GM19239 (cell line): Measurements from ENCODE around the gene SHC3.

Experiments
- DNase-seq: peaks from one replicate; pipeline ENCODE4 v3.0.0; 2011; ENCODE audit warnings: low spot score; ENCODE audit not compliant: insufficient read length
- FAIRE-seq: peaks from 2 replicates; lab custom pipeline; 2011; peaks lifted over from hg19 to GRCh38; lab: Jason Lieb, UNC

The SHC3 gene

DNA sequence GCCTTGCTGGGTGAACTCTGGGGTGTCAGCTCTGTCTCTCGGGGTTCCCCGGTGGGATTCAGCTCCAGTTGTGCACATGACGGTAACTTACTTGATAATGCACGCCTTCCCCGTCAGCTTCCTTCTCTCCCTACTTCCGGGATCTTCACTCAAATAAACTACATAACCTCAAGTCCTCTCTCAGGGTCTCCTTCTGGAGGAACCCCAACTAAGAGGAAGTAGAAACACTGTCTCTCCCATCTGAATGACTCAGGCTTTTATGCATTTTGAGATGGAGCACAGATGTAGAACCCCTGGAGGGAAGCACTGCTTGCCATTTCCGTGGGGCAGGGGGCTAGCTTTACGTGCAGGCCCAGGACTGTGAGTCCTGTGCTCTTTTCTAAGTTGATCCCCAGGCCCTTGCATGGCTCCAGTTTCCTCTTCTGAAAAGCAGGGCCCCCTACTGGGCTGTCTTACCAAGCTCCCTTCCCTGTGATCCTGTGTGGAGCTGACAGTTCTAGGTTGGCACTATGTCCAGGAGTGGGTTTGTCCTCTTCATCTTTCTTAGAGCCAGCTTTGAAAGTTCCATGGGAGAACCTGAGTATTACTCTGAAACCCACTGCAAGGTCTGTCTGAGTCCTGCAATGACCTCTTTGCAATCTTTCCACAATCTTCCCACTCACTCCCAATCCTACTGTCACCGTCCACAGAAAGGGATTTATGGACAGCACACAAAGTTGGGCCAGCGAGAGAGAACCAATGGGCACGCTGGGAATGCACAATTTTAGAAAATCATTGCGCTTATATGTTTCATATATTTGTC is 169.7 kb downstream of the SHC3 start:
- no peak for DNase-seq
- no peak for FAIRE-seq

DNA sequence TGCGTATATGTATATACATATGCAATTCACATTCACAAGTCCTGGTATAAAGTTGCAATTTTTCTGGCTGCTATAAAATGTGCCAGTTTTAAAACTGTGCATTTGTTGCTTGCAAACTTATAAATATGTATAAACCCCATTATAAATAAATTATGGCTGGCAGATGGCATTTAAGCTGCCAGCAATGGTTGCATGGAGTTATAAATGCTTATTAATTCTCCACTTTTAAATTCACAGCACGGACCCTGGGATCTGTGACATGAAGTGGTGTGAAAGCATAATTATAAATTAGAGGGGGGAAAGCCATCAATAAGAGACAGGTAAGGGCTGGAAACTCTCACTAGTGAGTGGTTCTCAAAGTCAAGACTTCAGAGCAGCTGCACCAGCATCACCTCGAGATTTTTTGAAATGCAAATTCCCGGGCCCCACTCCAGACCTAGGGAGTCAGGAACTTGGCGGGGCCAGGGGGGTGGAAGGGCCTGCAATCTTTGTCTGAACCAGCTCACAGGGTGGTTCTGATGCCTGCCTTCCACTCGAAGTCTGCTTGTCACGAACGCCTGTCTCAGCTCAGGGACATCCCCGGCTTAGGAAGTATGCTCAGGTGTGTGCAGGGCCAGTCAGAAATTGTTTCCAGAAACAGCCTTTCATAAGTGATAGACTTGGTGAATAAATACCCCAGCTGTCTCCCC is 170.4 kb downstream of the SHC3 start:
- no peak for DNase-seq

DNA sequence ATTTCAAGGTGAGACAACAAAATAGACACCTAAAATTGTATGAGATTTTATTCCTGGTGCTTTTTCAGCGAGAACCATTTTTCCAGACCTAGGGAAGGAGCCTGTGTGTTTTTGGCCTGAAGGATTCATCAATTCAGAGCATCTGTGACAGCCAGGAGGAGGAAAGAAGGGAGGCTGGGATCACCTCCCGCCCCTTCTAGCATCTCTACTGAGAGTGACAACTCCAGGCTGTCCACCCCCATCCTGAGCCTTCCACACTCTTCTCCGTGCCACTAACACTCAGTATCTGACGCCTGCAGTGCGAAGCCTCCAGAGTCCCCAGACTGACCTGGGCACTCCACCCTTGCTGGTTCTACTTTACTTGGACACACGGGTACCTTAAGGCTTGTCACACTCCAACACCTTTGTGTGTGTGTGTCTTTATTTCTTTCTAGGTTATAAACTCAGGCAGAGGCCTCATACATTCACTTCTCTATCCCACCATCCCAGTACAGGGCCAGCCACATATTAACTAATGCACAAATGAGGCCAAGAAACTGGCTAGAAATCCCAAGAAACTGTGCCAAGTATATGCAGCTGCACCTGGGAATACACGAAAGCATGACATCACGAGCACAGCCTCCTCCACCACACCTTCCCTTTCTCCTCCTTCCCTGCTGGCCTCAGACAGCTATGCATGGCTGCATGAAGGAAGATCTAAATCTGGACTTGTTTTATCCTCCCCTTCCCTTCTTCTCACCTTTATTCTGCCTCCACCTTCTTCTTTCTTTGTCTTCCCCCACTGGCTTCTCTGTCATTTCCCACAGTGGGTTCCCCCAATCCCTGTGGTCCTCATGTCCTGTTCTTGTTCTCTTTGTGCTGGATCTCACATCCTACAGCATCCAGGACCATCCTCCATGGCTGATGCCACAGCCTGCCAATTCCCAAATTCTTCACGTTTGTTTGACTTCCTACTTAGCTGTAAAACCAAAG is 171.3 kb downstream of the SHC3 start:
- FAIRE-seq (no peak), DNase-seq (no peak)

More for the DNA sequence above, 170.4 kb downstream of the SHC3 start:
- FAIRE-seq = no peak

DNA sequence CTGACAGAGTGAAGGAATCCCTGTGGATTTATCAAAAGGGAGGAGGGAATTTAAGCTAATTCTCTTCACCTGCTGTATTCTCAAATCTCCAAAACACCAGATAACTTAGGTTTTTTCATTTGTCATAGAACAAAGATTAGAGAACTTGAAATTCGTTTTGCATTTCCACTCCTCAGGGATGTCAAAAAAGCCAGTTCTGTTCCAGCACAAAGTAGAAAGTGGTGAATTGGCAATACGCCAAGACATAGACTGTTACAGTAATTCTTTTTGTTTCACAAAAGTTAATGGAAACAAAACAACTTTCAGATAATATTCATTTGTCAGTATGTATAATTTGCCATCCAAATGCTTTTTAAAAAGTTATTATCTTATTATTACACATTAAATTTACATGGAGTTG is 172.4 kb downstream of the SHC3 start:
- FAIRE-seq (no peak), DNase-seq (no peak)

DNA sequence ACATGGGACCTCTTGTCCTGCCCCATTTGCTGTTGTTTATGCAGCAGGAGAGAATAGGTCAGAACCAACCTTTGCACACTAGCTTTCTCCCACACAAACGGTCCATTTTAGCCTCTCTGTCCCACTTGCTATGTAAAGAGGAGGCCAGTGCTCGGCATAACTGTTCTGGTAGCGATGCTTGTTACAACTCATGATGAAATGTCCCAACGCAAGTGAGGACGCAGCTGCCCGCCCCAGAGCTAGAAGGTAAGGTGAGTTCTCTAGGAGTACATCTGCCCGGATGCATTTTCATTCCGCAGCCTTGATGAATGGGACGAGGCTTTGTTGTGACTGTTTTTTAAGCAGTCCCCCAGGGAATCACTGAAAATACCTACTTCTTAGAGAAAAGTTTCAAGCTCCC is 173.3 kb downstream of the SHC3 start:
- no peak for DNase-seq
- no peak for FAIRE-seq

DNA sequence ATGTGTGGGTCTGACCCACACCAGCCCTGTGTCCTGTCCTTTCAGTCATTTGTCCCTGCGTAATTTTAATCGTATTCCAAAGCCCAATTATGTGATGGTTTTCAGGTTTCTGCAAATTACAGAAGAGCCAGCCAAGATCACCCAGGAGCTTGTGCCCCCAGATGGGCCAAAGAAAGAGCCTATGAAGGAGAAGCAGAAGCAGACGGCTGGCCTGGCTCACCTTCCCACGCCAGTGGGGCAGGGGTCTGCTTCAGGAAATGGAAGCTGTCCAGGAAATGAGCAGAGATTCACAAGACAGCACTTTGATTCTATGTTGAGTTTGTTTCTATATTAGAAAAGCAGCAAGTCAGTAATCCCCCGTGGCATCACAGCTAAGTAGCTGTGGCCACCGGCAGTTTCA is 175.6 kb downstream of the SHC3 start:
- DNase-seq = no peak
- FAIRE-seq = no peak

DNA sequence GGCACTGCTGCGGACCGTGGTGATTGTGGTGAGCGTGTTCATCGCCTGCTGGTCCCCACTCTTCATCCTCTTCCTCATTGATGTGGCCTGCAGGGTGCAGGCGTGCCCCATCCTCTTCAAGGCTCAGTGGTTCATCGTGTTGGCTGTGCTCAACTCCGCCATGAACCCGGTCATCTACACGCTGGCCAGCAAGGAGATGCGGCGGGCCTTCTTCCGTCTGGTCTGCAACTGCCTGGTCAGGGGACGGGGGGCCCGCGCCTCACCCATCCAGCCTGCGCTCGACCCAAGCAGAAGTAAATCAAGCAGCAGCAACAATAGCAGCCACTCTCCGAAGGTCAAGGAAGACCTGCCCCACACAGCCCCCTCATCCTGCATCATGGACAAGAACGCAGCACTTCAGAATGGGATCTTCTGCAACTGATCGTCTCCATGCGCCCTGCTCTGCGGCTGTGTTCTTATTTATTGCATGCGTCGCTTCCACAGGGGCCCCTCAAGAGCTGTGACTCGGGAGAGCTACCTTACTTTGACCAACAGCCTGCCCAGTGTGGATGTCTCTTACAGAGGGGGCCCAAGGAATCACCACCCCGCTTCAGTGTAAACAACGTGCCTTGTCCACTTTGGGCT is 176.6 kb downstream of the SHC3 start:
- FAIRE-seq (no peak), DNase-seq (no peak)

DNA sequence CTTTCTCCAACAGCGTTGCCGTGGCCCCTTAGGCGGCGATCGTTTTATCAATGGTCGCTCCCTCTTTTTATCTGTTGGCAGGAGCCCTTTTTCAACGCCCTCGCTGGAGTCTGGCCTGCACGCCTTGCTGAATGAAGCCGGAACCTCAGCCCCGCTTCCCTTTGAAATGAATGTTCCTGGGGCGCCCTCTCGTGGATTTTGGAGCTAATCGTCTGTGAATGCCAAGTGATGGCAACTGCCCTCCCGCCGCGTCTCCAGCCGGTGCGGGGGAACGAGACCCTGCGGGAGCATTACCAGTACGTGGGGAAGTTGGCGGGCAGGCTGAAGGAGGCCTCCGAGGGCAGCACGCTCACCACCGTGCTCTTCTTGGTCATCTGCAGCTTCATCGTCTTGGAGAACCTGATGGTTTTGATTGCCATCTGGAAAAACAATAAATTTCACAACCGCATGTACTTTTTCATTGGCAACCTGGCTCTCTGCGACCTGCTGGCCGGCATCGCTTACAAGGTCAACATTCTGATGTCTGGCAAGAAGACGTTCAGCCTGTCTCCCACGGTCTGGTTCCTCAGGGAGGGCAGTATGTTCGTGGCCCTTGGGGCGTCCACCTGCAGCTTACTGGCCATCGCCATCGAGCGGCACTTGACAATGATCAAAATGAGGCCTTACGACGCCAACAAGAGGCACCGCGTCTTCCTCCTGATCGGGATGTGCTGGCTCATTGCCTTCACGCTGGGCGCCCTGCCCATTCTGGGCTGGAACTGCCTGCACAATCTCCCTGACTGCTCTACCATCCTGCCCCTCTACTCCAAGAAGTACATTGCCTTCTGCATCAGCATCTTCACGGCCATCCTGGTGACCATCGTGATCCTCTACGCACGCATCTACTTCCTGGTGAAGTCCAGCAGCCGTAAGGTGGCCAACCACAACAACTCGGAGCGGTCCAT is 177.4 kb downstream of the SHC3 start:
- FAIRE-seq (peak; percentile 94), DNase-seq (peak; percentile 68)

DNA sequence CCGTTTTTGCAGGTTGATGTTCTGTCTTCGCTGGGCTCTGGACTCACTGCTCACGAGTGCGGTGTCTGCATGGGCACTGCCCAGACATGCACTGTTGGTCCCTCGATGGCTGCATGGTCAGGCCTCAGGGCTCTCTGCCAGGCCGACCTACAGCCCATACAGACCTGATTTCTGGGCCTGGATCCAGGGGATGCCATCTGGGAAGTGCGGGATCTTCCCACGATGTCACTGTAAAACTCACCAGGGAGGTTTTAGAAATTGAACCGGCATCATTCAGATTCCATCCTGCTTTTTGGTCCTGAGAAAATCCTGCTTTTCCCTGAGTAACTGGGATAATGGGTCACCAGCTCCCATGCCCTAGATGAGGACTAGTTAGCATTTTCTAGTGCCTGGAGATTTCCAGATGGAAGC is 178.2 kb downstream of the SHC3 start:
- no peak for FAIRE-seq

DNA sequence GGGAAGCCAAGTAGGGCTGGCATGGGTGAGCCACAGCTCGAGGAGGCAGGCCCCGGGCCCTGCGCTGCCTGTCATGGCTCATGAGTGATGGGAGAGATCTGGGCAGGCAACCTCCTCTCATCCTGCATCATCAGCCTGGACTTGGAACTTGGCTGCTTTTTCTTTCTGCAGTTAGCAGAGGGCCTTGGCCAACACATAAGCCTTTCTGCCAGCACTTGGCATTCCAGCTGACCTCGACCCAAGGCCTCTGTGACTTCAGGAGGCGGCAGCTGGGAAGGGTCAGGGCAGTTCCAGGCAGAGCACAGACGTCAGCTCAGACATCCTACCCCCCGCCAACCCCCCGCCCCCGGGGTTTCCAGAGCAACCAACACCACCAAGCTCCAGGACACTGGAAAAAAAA is 179.7 kb downstream of the SHC3 start:
- no peak for FAIRE-seq
- DNase-seq = no peak

More for the DNA sequence above, 178.2 kb downstream of the SHC3 start:
- no peak for DNase-seq

DNA sequence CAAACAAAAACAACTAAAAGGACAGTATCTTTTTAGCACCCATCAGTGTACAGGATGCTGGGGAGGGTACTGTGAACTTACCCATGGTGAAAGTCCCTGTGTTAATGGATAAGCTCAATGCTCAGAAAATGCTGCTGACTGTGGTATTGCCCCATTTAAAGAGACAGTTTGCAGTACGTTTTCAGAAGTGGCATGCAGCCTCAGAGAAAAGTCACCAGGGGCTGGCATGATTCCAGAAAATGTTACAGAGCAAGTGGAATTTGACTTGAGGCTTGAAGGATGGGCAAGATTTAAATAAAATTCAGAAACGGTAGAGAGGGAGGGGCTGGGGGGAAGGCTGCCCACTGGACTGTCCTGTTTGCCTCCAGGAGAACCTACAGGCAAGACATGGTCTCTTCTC is 180.1 kb downstream of the SHC3 start:
- no peak for DNase-seq
- FAIRE-seq = no peak

DNA sequence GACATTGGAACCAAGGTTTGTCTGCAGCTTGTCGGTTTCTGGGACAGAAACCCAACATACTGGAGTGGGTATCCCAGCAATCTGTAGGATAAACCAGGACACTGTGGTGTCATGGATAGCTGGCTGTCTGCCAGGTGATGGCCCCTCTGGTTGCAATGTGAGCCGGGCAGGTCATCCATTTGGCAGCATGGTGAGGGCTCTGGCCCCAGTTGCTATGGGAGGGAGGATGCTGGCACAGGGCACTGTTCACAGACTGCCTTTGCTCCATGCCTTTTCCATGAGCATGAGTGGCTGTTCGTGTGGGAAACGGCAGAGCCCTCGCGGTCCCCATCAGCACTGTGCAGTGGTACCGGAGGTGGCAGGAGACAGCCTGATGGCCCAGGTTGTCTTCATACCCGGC is 181.0 kb downstream of the SHC3 start:
- DNase-seq = no peak
- no peak for FAIRE-seq

DNA sequence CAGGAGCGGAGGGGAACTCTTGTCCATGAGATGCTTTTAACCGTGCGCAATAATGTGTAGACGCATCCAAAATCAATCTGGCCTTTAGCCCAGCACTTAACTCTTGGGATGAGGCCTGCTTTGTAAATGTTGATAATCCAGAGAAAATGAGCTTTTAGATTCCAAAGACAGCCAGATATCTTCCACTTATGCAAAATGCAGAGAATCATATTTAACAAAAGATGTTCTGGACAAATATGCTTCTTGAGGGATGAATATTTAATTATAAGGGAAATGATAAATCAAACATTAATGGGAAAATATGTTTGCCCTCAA is 181.7 kb downstream of the SHC3 start:
- FAIRE-seq = no peak
- no peak for DNase-seq

DNA sequence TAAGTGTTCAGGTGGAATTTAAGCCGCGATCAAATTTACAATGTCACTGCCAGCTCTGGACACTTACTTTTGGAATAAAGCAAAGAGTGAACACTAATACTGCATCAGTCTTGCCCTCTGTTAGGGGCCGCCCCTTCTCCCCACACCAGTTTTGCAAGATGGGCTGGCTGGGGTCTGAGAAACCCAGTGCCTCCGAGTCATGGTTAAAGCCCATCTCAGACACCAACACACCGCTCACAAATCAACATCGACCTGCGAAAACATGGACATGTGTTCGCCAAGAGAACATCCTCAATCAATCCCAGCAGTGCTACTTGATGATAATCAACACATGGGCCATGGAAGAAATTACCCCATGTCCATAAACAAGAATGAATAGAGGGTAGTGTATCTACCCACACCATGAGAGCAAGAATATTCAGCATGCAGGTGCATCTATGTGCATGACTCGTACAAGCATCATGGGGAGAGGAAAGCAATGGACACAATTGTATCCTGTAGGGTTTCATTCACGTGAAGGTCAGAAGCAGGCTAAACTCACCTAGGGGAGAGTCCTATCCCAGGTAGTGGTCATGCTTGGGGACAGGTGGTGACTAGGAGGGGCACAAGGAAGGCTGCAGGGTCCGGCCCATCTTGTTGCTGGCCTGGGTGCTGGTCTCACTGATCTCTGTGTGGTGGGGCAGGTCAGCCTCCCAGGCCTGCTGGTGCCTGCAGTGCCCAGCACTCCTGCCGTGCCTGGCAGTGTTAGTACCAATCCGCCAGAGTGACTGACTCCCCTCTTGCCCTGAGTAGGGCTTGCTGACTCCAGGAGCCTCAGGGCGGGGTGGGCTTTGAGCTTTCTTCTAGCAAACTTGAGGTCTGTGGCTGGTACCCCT is 182.3 kb downstream of the SHC3 start:
- FAIRE-seq (no peak), DNase-seq (no peak)

DNA sequence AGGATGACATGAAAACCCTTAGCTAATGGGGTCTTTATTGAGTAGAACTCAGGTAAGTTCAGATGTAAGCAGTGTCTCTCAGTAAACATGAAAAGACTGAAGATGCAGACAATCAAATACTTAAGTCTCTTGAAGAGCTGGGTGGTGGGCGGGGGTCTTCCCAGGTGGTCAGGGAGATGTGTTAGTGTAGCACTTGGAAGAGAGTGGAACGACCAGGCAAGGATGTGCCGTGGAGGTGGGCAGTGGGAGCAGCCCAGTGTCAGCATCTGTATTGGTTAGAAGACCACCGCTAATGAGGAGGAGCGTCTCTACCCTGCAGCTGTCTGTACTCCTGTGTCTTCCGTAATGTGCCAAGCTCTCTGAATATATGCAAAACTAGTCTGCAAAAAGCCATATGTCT is 183.0 kb downstream of the SHC3 start:
- FAIRE-seq = no peak
- DNase-seq = no peak

DNA sequence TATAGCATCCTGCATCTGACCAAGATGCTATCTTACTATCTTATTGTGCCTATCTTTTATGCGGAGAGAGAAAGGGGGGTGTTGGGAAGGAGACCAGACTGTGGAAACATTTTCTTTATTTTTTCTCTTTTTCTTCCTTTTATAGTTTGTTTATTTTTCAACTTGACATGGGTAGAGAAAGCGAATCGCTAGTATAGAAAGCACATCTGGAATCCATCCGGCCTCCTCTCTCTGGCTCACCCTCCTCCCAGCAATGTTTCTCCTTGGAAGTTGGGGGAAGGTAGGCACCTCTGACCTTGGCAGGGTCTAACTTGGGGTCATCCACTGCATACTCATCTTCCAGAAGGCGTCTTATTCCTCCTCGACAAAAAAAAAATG is 183.4 kb downstream of the SHC3 start:
- no peak for FAIRE-seq

DNA sequence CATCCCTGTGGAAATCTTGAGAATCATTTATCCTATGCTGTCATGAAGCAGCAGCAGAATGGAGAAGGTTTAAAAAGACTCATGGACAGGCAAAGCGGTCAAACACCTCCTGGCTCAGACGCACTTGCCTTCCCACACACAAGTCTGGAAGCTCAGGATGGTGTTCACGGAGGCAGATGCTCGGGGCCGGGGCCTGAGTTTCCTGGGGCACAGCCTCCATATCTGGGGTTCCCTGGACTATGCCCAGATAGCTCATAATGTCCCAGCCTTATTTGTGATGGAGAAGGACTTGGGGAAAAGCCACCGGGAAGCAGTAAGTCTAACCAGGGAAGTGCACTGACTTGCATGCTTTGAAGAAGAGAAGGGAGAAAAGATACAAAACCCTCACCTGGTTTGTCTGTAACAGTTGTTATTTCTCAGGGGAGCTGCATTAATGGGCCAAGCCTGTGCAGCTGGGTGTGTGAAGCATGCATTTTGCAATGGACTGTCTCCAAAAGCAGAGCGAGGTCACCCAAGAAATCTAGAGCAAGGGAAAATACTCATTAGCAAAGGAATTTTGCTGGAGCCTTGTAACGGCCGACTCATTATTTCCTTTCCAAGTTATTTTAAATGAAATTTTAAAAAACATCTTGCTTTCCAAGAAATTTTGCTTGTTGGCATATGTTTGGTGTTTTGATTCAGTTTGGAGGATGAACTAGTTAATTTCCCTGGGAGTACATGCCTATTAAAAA is 184.0 kb downstream of the SHC3 start:
- DNase-seq (no peak), FAIRE-seq (no peak)

More for the DNA sequence above, 183.4 kb downstream of the SHC3 start:
- no peak for DNase-seq
